ENCODE results near the gene SRSF3. TPM values are rescaled to one million over a fixed set of nuclear protein-coding genes. Genes with fewer than 3 reads are reported as not detected.
"Not testable (repeated sequence)": the region's sequence is repeated elsewhere in the genome, so short reads cannot be mapped to it uniquely, and the experiment has no call there.

SRSF3 gene
- polyA plus RNA-seq, 1 donor, result 276 TPM

- no peak for DNase-seq
Observed at GRCh38 chr6:36605560-36606391, 11.6 kb downstream of the SRSF3 start.

- DNase-seq, result not testable (repeated sequence)
Observed at GRCh38 chr6:36607305-36607682, 13.1 kb downstream of the SRSF3 start.

- DNase-seq, result no peak
Observed at GRCh38 chr6:36607683-36608386, 13.7 kb downstream of the SRSF3 start.

- DNase-seq, result no peak
Observed at GRCh38 chr6:36608788-36609563, 14.8 kb downstream of the SRSF3 start.

- DNase-seq, result no peak
Observed at GRCh38 chr6:36609582-36609981, 15.4 kb downstream of the SRSF3 start.

GRCh38 chr6:36610041-36610955 lies 16.1 kb downstream of the SRSF3 start:
- DNase-seq, result no peak

- DNase-seq, result no peak
Observed at GRCh38 chr6:36610956-36611336, 16.8 kb downstream of the SRSF3 start.

GRCh38 chr6:36611679-36612078 lies 17.5 kb downstream of the SRSF3 start:
- DNase-seq, result not testable (repeated sequence)

GRCh38 chr6:36612101-36612625 lies 18.0 kb downstream of the SRSF3 start:
- DNase-seq, result no peak

GRCh38 chr6:36613200-36613995 lies 19.2 kb downstream of the SRSF3 start:
- DNase-seq, result no peak

GRCh38 chr6:36615018-36615761 lies 21.0 kb downstream of the SRSF3 start:
- DNase-seq, result no peak

GRCh38 chr6:36616893-36617521 lies 22.8 kb downstream of the SRSF3 start:
- DNase-seq, result no peak

GRCh38 chr6:36618366-36619355 lies 24.5 kb downstream of the SRSF3 start:
- DNase-seq, result no peak

- DNase-seq, result no peak
Observed at GRCh38 chr6:36621371-36621855, 27.3 kb downstream of the SRSF3 start.

- DNase-seq, result no peak
Observed at GRCh38 chr6:36622901-36623546, 28.9 kb downstream of the SRSF3 start.

- DNase-seq, result peak; percentile 86
Observed at GRCh38 chr6:36623547-36624459, 29.6 kb downstream of the SRSF3 start.
